Ureter (tissue), 1 donor: Measurements from ENCODE around the gene PITPNB. TPM values are rescaled to one million over a fixed set of nuclear protein-coding genes. Genes with fewer than 3 reads are reported as not detected.
A peak's percentile ranks its signal among the peaks of the same experiment; 100 is the strongest.

Source experiments
- DNase-seq: peaks from one replicate; pipeline ENCODE4 v3.0.0-alpha.2; 2020; ENCODE audit warnings: low spot score
- total RNA-seq: library from RNA; stranded (reverse); gene quantifications from one replicate; pipeline ENCODE4 v1.2.4, GENCODE V29; 2023
- donor health status: DM: yes; HTN: yes; CAD: no.

PITPNB gene
- total RNA-seq, 1 donor from 2014 or later = 93.7 TPM

GRCh38 chr22:27880778-27881394 is 38.2 kb downstream of the PITPNB start:
- peak; percentile 51 for DNase-seq

- DNase-seq = no peak
These were observed 39.1 kb downstream of the PITPNB start for GRCh38 chr22:27879923-27880322.

- DNase-seq = no peak
These were observed 40.5 kb downstream of the PITPNB start for GRCh38 chr22:27878541-27878940.

GRCh38 chr22:27877501-27877900 is 41.6 kb downstream of the PITPNB start:
- no peak for DNase-seq

- DNase-seq = no peak
These were observed 42.4 kb downstream of the PITPNB start for GRCh38 chr22:27876684-27877083.

- DNase-seq = no peak
These were observed 43.1 kb downstream of the PITPNB start for GRCh38 chr22:27875951-27876350.

- DNase-seq = no peak
These were observed 44.3 kb downstream of the PITPNB start for GRCh38 chr22:27874764-27875163.

GRCh38 chr22:27874185-27874584 is 44.9 kb downstream of the PITPNB start:
- no peak for DNase-seq

- DNase-seq = no peak
These were observed 45.6 kb downstream of the PITPNB start for GRCh38 chr22:27873472-27873871.

GRCh38 chr22:27872488-27872887 is 46.6 kb downstream of the PITPNB start:
- DNase-seq = no peak

GRCh38 chr22:27871306-27872014 is 47.6 kb downstream of the PITPNB start:
- no peak for DNase-seq

- DNase-seq = no peak
These were observed 48.5 kb downstream of the PITPNB start for GRCh38 chr22:27870234-27871191.

GRCh38 chr22:27868732-27869282 is 50.2 kb downstream of the PITPNB start:
- no peak for DNase-seq

GRCh38 chr22:27867953-27868731 is 50.9 kb downstream of the PITPNB start:
- DNase-seq = no peak

- DNase-seq = no peak
These were observed 51.7 kb downstream of the PITPNB start for GRCh38 chr22:27867085-27867952.

- DNase-seq = no peak
These were observed 52.6 kb downstream of the PITPNB start for GRCh38 chr22:27866135-27867084.

GRCh38 chr22:27865496-27865895 is 53.6 kb downstream of the PITPNB start:
- no peak for DNase-seq

- DNase-seq = no peak
These were observed 55.5 kb downstream of the PITPNB start for GRCh38 chr22:27863556-27863955.

GRCh38 chr22:27863001-27863400 is 56.1 kb downstream of the PITPNB start:
- DNase-seq = no peak
